HPDE6-E6E7 (cell line): Measurements from ENCODE around the gene SLC66A3.
A peak's percentile ranks its signal among the peaks of the same experiment; 100 is the strongest.

Experiments
- DNase-seq: peaks from one replicate; pipeline ENCODE4 v3.0.0; 2011; ENCODE audit warnings: missing footprints; ENCODE audit errors: extremely low spot score

Gene SLC66A3

DNA sequence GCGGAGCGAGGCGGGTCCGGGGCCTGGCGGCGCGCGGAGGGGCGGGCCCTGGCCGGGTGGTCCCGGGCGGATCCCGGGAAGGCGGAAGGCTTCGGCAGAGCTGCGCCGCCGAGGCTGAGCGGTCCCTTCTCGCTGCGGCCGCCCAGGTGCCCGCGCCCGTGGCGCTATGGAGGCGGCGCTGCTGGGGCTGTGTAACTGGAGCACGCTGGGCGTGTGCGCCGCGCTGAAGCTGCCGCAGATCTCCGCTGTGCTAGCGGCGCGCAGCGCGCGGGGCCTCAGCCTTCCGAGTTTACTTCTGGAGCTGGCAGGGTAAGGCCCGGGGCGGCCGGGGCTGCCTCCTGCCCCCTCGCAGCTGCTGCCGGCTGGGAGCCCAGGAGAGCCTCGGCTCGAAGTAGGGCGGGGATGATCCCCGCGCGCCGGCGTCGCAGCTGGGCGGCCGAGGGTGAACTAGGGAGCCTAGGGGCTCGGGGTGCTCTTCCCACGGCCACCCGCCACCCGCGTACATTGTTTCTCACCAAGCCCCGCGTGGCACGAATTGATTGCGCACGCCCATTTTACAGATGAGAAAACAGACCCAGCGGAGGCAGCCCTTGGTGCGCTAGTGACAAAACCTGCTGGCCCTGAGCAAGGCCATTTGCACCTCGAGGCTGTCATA is at the start of gene SLC66A3:
Gene SLC66A3 (plus strand): TSS at position 87 of the 655 bp plus-strand sequence. CDS start 80 bp downstream, at position 167.
- DNase-seq = peak; percentile 86

DNA sequence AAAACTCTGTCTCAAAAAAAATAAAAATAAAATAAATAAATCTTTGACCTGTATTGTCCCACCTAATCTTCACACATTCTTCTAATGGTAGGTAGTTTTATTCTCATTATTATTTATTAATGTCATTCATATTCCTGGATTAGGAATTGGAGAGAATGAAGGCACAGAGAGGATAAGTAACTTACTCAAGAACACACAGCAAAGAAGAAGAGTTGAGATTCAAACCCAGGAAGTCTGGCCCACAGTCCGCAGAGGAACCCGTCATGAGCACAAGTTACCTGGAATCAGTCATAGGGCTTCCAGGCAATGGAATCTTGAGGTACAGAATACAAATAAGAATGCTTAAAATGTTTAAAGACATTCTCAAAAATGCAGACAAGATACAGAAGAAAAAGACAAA is 46.3 kb upstream of the SLC66A3 start:
- DNase-seq = no peak

DNA sequence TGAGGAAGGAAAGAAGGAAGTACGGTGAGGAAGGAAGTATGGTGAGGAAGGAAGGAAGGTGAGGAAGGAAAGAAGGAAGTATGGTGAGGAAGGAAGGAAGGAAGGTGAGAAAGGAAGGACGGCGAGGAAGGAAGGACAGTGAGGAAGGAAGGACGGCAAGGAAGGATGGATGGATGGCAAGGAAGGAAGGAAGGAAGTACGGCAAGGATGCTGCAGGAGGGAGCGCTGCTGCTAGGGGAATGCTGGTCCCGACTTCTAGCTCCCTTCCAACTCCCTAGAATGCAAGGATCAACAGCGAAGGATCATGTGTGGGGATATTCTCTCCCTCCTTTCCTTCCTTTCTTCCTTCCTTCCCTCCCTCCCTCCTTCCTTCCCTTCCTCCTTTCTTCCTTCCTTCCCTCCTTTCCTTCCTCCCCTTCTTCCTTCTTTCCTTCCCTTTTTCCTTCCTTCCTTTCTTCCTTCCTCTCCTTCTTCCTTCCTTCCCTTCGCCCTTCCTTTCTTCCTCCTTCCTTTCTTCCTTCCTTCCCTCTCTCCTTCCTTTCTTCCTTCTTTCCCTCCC is 42.3 kb upstream of the SLC66A3 start:
- no peak for DNase-seq

DNA sequence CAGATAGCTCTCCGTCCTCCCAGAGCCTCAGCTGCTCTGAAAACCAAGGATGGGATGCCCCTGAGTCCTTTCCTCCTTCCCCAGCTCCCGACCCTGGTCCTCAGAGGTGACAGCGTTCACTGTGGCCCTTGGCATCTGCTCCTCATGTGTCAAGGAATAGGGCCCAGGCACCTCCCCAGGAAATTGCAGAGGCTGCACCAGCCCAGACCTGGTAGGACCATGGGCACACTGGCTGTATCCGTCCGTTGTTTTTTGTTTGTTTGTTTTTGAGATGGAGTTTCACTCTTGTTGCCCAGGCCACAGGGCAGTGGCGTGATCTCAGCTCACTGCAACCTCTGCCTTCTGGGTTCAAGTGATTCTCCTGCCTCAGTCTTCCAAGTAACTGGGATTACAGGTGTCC is 37.5 kb upstream of the SLC66A3 start:
- DNase-seq = no peak

DNA sequence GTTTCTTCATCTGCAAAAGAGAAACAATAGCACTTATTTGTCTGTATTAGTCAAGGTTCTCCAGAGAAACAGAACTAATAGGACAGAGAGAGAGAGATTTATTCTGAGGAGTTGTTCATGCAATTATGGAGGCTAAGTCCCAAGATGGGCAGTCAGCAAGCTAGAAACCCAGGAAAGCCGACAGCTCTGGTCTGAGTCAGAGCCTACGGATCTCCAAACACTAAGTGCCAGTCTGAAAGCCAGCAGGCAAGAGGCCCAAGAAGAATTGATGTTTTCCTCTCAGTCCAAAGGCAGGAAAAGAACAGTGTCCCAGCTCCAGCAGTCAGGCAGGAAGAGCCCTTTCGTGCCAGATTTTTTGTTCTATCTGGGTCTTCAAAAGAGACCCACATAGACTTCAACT is 36.5 kb upstream of the SLC66A3 start:
- DNase-seq = no peak

DNA sequence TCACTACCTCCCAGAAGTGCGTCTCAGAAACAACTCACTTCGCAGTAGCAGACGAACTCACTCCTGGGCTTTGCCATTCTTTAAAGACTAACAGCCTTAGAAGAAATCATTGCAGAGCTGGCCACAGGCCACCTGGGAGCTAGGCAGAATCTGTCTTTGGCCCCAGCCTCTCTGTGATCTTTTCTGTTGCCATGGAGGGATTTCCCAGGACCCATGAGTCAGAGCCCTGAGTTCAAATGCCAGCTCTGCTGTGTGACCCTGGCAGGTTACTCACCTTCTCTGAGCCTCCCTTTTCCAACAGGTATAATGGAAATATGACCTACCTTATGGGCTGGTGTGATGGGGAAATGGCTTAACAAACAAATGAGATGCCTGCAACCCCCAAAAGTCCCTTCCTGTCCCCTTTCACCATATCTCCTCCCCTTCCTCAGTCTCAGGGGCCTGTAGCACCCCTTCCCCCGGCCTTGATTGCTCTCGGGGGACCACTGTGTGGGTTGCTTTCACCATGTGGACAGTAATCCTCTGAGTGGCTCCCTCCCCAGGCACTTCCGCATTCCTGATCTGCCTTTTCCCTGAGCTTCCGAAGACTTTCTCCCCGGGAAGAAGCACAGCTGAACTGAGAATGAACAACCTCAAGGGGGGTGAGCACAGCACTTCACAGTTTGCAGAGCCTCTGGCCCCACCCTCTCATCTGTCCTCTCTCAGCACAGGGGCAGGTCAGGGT is 34.0 kb upstream of the SLC66A3 start:
- no peak for DNase-seq

DNA sequence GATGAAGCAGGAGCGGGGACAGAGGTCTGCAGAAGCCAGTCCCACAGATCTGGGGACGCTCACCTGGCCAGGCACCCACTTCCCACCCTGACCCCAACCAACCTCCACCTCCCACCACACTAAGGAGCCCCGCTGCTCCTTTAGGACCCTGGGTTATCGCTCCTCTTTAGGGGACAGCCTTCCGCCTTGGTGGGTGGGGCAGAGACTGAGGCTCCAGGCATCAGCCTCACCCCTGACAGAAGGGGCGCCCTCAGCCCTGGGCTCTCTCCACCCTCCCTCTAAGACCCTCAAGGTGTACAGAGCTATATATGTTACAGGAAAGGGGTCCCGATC is 33.5 kb upstream of the SLC66A3 start:
- DNase-seq = no peak

DNA sequence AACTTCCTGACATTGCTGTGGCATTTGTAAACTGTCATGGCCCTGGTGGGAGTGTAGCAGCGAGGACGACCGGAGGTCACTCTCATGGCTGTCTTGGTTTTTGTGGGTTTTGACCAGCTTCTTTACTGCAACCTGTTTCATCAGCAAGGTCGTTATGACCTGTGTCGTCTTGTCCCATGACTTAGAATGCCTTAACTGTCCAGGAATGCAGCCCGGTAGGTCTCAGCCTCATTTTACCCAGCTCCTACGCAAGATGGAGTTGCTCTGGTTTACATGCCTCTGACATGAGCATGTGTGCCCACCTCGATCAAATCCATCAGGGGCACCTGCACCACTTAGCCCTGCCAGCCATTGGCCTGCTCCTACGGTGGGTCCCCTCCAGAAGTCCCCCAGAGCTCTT is 32.9 kb upstream of the SLC66A3 start:
- DNase-seq = no peak

DNA sequence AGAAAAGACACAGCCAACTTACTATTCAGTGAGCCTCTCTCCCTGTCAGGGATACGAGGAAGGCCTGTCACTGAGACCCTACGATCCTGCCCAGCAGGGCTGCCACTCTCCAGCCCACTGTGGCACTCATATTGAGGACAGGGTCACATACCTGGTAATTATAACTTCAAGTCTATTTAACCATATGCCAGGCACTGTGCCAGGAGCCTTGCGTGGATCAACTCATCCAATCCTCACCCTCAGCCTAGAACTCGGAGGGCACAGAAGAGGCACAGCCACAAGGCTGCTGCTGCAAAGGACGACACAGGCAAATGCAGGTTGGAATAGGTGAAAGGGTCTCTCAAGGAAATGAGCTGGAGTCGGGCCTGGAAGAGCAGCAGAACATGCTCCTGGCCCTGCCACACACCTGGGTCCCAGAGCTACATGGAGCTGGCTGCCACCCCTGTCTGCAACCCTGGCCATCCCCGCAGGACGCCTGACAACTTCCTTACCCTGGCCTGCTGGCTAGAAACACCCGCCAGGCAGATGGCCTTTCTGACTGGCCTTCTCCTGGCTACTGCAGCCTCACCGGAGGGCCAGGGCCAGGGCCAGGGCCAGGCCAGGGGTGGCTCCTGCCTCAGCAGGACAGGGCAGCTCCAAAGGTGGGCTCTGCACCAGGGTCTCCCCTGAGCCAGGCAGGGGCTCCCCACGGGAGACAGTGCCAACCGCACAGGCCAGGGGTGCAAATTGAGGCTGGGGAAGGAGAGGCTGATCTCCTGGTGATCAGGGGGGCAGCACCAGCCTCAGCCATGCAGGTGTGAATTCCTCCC is 32.1 kb upstream of the SLC66A3 start:
- DNase-seq = no peak

DNA sequence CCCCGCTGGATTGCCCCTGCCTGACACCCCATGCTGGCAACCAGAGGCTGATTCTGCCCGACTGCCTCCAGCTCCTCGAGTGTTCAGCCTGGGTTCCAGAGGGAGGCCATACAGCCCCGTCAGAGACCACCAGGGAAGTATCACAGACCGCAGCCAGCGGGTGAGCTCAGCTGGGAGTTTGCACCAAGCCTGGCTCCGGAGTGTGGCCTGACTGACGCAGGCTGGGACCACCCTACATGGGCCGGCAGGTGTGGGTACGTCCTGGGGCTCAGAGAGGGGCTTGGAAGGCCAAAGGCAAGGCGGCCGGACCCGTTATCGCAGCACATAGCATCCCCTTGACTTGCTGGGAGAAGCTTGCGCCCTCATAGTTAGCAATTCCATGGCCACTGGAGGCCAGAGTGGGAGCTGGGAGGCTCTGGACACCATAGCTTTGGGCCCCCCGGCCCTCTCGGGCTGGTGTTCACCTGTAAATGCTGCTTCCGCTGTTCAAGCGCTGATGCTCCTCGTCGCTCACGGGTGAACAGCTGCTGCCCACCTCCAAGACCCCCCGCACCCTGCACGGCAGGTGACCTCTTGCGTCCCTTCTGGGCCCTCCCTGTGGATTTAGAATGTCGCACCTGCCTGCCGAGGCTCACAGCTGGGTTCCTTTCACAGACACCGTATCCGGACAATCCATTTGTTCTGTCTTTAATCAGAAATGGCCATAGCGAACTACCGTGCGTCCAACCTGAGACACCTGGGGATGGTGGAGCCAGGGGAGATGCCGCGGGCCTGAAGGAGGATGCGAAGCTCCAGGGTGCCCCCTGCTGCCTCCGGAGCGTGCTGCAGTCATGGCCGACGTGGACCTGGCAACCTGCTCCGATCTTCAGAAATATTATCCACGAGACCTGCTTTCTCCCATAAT is 31.2 kb upstream of the SLC66A3 start:
- DNase-seq = peak; percentile 52

DNA sequence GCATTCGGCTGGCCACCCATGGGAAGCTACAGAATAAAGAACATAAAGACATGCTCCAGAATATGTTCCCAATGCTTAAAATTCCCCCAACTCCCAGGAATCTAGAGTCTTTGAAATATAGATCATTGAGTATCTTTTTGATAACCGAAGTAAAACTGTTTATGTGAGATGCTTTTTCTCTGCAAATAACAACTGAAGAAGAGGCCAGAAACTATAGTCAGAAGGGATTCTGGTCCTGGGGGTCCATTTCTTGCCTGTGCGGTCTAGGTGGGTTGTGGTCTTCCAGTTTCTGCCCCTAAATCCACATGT is 30.6 kb upstream of the SLC66A3 start:
- DNase-seq = no peak

DNA sequence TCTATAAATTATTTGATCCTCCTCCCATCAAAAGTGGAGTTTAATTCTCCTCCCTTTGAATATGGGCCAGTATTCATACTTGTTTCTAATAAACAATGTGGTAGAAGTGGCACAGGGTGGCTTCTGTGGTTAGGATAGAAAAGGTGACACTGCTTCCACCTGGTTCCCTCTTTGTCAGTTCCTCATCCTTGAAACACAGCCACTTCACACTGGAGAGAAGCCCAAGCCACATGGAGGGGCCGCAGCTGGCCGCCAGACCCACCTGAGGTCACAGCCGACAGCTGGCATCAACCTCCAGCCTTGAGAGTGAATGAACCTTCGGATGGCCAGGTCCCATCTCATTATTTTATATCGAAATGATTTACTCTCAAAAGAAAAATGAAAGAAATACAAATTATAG is 27.5 kb upstream of the SLC66A3 start:
- DNase-seq = no peak

DNA sequence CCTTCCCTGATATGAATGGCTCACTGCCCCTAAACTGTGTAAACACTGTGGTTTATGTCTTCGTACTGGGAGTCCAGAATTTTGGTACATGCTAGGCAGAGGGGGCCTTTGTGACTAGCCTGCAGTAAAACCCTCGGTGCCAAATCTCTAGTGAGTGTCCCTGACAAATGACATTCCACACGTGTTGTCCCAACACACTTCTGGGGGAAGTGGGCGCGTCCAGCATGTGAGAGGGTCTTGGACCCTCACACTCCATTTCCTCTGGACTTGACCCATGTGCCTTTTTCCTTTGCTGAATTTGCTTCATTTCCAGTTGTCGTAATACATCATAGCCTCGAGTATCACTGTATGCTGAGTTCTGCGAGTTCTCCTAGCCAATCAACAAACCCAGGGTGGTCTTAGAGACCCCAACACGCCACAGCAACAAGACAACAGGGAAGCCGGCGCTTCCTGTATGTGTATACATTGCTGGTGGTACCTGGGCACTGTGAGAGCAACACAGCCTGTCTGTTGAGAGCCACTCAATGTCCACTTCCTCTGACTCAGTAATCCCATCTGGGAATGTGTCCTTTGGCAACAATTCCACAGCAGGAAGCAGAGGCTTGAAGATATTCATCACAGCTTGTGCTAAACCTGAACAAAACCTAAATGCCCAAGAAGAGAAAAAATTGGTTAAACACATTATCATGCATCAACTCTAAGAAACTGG is 26.9 kb upstream of the SLC66A3 start:
- no peak for DNase-seq

DNA sequence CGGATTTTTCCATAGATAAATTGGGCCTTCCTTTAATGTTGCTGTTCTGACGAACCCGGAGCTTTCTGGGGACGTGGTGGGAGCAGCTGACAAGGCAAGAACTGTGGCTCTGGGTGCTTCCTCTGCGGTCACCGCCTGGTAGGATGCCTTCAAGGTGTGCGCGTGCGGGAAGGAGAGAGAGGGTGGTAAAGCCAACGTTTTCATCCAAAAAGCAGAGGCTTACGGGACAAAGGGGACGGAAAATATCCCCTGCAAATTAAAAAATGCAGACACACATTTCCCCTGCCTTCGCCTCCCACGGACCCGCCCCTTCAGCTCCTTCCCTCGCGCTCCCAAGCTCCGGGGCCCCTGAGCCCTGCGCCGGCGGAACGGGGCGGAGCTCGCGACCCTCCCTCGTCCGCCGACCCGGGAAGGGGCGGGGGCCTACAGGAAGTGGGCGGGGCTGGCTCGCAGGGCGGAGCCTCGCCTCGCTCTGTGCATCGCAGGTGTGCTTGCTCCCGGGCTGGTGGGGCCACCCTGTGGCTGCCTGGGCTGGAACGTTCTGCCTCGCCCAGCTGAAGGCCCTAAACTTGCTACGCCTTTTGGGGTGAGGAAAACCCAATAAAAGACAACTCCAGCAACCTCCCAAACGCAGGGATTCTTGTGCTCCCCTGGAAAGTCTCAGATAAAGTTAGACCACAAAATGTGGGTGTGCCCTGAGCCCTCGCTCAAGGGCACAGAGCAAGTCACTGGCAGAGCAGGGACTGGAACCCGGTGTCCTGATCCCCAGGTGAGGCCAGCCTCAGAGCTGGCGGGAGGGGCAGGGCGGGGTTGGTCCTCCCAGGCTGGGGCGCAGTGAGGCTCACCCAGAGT is 25.4 kb upstream of the SLC66A3 start:
- DNase-seq = peak; percentile 44

DNA sequence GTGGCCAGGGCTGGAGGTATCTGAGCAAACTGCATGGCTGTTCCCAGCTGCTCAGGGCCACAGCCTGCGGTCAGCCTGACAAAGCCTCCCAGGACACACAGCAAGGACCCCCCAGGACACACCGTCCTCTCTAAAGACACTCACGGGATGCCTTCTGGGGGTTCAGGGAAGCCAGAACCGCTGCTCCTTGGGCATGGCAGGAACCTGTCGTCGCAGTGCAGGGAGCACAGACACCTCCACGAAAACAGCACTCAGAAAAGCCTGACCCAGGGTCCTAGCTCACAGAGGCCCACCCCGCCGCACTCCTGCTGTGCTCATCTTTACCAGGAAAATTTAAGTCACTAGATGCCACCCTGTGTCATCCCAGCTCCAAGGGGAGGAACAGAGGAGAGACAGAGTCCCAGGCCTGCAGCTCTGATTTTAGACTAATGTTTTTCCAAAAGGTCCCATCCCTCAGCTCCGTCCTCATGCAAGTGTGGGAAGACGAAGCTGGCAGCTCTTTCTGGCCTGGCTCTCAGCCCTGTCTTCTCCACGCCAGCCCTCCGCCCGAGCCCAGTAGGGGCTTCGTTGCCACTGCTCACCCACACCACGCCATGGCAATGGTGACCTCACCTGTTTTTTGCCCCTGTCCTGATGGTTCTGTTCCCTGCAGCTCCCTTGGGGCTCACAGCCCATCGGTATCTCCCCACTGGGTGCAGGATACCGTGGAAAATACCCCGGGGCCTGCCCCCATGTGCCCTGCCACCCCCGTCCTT is 23.9 kb upstream of the SLC66A3 start:
- no peak for DNase-seq

DNA sequence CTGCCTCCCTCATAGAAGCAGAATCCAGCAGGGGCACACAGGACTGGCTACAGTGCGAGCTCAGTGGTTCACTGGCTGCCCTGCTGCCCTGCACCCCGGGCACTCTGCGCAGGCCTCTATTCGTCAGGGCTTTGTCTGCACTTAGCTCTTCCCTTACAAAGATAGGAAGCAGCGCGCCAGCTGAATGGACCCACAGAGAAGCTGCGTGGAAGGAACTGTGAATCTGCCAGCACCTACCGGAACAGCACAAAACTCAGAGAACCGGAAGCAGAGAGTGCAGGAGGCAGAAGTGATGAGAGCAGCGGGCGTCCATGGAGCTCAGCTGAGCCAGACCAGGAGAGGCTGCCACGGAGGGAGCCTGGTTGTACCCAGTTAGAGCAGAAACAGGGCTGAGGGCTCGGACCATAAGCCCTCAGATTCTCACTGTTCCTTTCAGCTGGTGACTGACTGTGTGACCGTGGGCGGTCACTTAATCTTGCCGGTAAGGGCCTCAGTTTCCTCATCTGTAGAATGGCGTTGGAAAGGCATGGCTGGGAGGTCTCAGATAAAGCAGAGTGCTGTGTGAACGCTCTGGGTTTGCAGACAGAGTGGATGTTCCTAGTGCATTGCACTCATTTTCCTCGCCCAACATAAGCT is 23.1 kb upstream of the SLC66A3 start:
- no peak for DNase-seq

DNA sequence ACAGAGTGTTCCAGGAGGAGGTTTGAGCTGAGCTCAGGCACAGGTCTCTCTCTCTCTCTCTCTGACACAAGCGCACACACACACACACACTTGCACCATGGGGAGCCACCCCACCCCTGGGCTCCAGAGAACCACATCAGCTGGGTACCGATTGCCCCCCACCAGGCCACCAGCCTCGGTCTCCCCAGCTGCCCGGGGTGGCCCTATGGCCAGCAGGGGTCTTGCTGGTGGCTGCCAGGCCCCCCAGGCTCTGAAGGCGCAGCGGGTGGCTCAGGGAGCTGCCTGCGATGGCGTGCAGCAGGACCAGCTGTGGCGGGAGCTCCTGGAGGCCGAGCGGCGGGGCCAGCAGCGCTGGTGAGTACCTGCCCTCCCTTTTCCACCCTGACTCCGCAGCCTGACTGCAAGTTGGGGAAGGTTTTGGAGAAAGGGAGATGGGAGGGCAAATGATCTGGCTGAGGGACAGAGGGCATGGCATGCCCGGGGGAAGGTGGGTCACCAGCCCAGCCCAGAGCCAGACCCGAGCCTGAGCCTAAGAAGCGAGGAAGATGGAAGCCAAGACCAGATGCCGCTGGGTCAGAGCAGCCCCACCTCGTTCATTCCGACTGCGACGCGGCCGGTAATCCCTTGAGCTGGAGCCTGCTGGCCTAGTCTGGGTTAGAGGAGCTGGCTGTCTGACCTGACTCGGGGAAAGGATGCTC is 21.9 kb upstream of the SLC66A3 start:
- no peak for DNase-seq

DNA sequence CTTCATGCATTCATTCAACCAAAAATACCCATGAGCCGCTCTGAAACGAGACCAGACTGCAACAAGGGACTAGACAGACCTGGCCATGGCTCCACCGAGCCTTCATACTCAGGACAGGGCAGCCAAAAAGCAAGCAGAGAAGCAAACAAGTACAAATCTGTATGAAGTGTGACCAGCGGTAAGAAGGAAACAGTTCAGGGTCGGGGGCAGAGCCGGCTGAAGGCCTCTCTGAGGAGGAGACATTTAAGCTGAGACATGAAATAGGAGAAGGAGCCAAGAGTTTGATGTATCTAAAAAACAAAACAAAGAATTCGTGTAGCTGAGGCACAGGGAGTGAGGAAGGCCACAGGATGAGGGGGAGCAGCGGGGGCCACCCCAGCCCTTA is 21.3 kb upstream of the SLC66A3 start:
- no peak for DNase-seq
